Measurements from ENCODE around the gene COL1A2.

DNA sequence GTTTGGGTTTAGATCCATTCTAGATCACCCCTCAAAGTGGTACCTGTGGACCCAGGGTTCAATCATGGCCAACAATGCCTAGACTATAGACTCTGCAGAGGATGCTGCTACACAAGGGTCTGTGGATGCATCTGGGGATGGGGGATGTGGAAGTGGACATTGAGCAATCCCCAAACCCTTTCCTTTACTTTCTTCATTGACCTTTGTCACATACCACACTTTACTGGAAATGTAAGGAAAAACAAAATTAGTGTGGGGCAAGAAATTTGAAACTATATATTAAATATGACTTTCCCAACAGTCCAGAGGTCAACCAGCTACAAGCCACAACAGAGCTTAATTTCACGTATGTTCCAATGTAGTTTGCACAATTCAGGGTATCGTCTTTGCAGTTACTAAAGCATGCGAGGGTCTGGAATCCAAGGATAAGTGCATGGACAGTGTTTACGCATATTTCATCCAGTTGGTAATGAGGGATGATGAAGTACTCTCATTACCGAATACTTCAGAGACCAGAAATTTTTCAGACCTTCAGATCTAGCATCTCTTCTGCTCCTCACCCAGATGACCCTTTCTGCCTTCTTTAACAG is 81.7 kb downstream of the COL1A2 start:
- TF ChIP-seq POLR2A (IDR thresholded peaks at IDR 0.05): no peak
- TF ChIP-seq, protein P1, sequence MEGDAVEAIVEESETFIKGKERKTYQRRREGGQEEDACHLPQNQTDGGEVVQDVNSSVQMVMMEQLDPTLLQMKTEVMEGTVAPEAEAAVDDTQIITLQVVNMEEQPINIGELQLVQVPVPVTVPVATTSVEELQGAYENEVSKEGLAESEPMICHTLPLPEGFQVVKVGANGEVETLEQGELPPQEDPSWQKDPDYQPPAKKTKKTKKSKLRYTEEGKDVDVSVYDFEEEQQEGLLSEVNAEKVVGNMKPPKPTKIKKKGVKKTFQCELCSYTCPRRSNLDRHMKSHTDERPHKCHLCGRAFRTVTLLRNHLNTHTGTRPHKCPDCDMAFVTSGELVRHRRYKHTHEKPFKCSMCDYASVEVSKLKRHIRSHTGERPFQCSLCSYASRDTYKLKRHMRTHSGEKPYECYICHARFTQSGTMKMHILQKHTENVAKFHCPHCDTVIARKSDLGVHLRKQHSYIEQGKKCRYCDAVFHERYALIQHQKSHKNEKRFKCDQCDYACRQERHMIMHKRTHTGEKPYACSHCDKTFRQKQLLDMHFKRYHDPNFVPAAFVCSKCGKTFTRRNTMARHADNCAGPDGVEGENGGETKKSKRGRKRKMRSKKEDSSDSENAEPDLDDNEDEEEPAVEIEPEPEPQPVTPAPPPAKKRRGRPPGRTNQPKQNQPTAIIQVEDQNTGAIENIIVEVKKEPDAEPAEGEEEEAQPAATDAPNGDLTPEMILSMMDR (IDR thresholded peaks at IDR 0.05): no peak
